Measurements from ENCODE around the gene YIPF3.
"Not testable (repeated sequence)": the region's sequence is repeated elsewhere in the genome, so short reads cannot be mapped to it uniquely, and the experiment has no call there.

GRCh38 chr6:43467265-43467664 lies 49.5 kb downstream of the YIPF3 start:
- TF ChIP-seq CTCF (conservative IDR thresholded peaks at IDR 0.05); EZH2 (IDR thresholded peaks at IDR 0.05; ENCODE audit: low read depth): not testable (repeated sequence)

Measured in PC-9 (cell line).